Sigmoid colon (tissue), 4 donors: Measurements from ENCODE around the gene CPNE4.

ENCODE experiments used
- CTCF ChIP-seq, 4 experiments: fragments of 450-650 bp in 3 of 4; fragments of 200-600 bp in 1 of 4; IDR thresholded peaks; one replicate each; pipeline ENCODE4 v1.5.1; 2016 to 2019; ENCODE audit warnings: antibody characterized with exemption in 4 of 4, mild to moderate bottlenecking in 3 of 4, moderate library complexity in 2 of 4
- EP300 ChIP-seq, 4 donors: sonication (generic); formaldehyde crosslinking; IDR thresholded peaks; one replicate each; pipeline ENCODE4 v1.6.1; 2017; ENCODE audit warnings: antibody characterized with exemption in 4 of 4
- POLR2AphosphoS5 ChIP-seq, 4 donors: sonication (generic); formaldehyde crosslinking; IDR thresholded peaks; one replicate each; pipeline ENCODE4 v1.6.1; 2017; ENCODE audit warnings: antibody characterized with exemption in 4 of 4

GRCh38 chr3:132071043-132071442 is 36.2 kb upstream of the CPNE4 start:
- TF ChIP-seq CTCF (IDR thresholded peaks at IDR 0.05), result no peak
- no peak for TF ChIP-seq EP300 (IDR thresholded peaks at IDR 0.05)
- no peak for TF ChIP-seq POLR2AphosphoS5 (IDR thresholded peaks at IDR 0.05)
